ENCODE results near the gene CCDC185.

CCDC185 gene

GRCh38 chr1:223403184-223403815 is 10.1 kb downstream of the CCDC185 start:
- TF ChIP-seq SIN3A (IDR thresholded peaks at IDR 0.05; ENCODE audit: borderline replicate concordance, insufficient read depth, low read length) (no peak), TAF1 (IDR thresholded peaks at IDR 0.05; ENCODE audit: borderline replicate concordance, insufficient read depth, low read length) (no peak), POLR2AphosphoS5 (IDR thresholded peaks at IDR 0.05; ENCODE audit: low read depth, low read length) (no peak), FOXP2 (optimal IDR thresholded peaks at IDR 0.05; ENCODE audit: borderline replicate concordance, extremely low read depth, extremely low read length, insufficient read depth) (no peak)
- TF ChIP-seq, protein P1, sequence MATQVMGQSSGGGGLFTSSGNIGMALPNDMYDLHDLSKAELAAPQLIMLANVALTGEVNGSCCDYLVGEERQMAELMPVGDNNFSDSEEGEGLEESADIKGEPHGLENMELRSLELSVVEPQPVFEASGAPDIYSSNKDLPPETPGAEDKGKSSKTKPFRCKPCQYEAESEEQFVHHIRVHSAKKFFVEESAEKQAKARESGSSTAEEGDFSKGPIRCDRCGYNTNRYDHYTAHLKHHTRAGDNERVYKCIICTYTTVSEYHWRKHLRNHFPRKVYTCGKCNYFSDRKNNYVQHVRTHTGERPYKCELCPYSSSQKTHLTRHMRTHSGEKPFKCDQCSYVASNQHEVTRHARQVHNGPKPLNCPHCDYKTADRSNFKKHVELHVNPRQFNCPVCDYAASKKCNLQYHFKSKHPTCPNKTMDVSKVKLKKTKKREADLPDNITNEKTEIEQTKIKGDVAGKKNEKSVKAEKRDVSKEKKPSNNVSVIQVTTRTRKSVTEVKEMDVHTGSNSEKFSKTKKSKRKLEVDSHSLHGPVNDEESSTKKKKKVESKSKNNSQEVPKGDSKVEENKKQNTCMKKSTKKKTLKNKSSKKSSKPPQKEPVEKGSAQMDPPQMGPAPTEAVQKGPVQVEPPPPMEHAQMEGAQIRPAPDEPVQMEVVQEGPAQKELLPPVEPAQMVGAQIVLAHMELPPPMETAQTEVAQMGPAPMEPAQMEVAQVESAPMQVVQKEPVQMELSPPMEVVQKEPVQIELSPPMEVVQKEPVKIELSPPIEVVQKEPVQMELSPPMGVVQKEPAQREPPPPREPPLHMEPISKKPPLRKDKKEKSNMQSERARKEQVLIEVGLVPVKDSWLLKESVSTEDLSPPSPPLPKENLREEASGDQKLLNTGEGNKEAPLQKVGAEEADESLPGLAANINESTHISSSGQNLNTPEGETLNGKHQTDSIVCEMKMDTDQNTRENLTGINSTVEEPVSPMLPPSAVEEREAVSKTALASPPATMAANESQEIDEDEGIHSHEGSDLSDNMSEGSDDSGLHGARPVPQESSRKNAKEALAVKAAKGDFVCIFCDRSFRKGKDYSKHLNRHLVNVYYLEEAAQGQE (IDR thresholded peaks at IDR 0.05; ENCODE audit: insufficient read depth in 1 of 2, low read depth in 2 of 2, low read length in 2 of 2), result no peak

- TF ChIP-seq FOXP2 (optimal IDR thresholded peaks at IDR 0.05; ENCODE audit: borderline replicate concordance, extremely low read depth, extremely low read length, insufficient read depth) (no peak), POLR2AphosphoS5 (IDR thresholded peaks at IDR 0.05; ENCODE audit: low read depth, low read length) (no peak), SIN3A (IDR thresholded peaks at IDR 0.05; ENCODE audit: borderline replicate concordance, insufficient read depth, low read length) (no peak), TAF1 (IDR thresholded peaks at IDR 0.05; ENCODE audit: borderline replicate concordance, insufficient read depth, low read length) (no peak)
- TF ChIP-seq, protein P1 (IDR thresholded peaks at IDR 0.05; ENCODE audit: insufficient read depth in 1 of 2, low read depth in 2 of 2, low read length in 2 of 2), result no peak
These were observed 12.3 kb downstream of the CCDC185 start for GRCh38 chr1:223405507-223405906.

DNA sequence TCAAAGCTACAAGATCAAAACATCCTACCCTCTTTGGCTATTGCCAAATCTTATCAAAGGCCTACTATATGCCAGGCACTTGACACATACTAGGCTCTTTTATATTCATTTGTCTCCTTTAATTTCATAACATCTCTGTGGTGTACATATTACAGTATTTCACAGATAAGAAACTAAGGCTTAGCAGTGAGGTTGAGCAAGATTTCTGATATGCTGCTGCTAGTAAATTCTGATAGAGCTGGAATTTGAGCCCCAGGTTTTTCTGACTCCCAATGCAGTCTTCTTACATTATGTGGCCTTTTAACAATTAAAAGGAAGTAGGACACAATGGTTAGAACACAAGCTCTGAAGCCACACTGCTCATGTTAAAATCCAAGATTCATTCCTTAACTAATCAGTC is 16.8 kb downstream of the CCDC185 start:
- TF ChIP-seq POLR2AphosphoS5 (IDR thresholded peaks at IDR 0.05; ENCODE audit: low read depth, low read length) (no peak), SIN3A (IDR thresholded peaks at IDR 0.05; ENCODE audit: borderline replicate concordance, insufficient read depth, low read length) (no peak), TAF1 (IDR thresholded peaks at IDR 0.05; ENCODE audit: borderline replicate concordance, insufficient read depth, low read length) (no peak), FOXP2 (optimal IDR thresholded peaks at IDR 0.05; ENCODE audit: borderline replicate concordance, extremely low read depth, extremely low read length, insufficient read depth) (no peak)
- TF ChIP-seq, protein P1 (IDR thresholded peaks at IDR 0.05; ENCODE audit: insufficient read depth in 1 of 2, low read depth in 2 of 2, low read length in 2 of 2), result no peak

- TF ChIP-seq TAF1 (IDR thresholded peaks at IDR 0.05; ENCODE audit: borderline replicate concordance, insufficient read depth, low read length) (no peak), FOXP2 (optimal IDR thresholded peaks at IDR 0.05; ENCODE audit: borderline replicate concordance, extremely low read depth, extremely low read length, insufficient read depth) (no peak), POLR2AphosphoS5 (IDR thresholded peaks at IDR 0.05; ENCODE audit: low read depth, low read length) (no peak), SIN3A (IDR thresholded peaks at IDR 0.05; ENCODE audit: borderline replicate concordance, insufficient read depth, low read length) (no peak)
- TF ChIP-seq, protein P1 (IDR thresholded peaks at IDR 0.05; ENCODE audit: insufficient read depth in 1 of 2, low read depth in 2 of 2, low read length in 2 of 2), result no peak
These were observed 18.1 kb downstream of the CCDC185 start for GRCh38 chr1:223411309-223411708.
